Measurements from ENCODE around the gene DDX59.

DNA sequence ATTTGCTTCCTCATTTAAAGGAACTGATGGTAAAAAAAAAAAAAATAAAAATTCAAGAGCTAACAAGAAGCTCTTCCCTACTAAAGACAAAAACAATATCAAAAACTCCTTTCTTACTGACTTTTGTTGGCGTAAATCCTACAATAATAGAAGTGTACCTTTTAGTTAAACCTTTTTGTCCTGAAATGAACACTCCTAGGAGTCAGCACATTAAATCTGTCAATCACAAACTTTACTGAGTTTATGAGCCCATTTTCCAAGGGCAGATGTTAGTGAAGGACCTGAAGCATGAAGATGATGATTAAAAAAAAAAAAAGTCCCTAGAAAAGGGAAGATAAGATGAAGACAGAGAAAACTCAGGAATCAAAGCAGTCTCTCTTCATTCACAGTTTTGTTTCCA lies 22.6 kb upstream of the DDX59 start:
- TF ChIP-seq, protein P1, sequence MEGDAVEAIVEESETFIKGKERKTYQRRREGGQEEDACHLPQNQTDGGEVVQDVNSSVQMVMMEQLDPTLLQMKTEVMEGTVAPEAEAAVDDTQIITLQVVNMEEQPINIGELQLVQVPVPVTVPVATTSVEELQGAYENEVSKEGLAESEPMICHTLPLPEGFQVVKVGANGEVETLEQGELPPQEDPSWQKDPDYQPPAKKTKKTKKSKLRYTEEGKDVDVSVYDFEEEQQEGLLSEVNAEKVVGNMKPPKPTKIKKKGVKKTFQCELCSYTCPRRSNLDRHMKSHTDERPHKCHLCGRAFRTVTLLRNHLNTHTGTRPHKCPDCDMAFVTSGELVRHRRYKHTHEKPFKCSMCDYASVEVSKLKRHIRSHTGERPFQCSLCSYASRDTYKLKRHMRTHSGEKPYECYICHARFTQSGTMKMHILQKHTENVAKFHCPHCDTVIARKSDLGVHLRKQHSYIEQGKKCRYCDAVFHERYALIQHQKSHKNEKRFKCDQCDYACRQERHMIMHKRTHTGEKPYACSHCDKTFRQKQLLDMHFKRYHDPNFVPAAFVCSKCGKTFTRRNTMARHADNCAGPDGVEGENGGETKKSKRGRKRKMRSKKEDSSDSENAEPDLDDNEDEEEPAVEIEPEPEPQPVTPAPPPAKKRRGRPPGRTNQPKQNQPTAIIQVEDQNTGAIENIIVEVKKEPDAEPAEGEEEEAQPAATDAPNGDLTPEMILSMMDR (IDR thresholded peaks at IDR 0.05 in 4 of 5, conservative IDR thresholded peaks at IDR 0.05 in 1 of 5) = no peak
- no peak for TF ChIP-seq POLR2A (IDR thresholded peaks at IDR 0.05)

All from gastrocnemius medialis (tissue), 4 donors.